ENCODE results near the gene HVCN1.
"Not testable (repeated sequence)": the region's sequence is repeated elsewhere in the genome, so short reads cannot be mapped to it uniquely, and the experiment has no call there.

The HVCN1 gene

GRCh38 chr12:110688446-110689280 lies at the start of gene HVCN1:
Gene HVCN1, minus strand, starts transcription at chr12:110689115. Its CDS starts 5,870 bp downstream, at chr12:110683245.
- DNase-seq (ENCODE audit: low read depth in 2 of 2) = no peak

GRCh38 chr12:110737532-110737931 lies 48.6 kb upstream of the HVCN1 start:
- DNase-seq (ENCODE audit: low read depth in 2 of 2) = no peak

GRCh38 chr12:110737016-110737415 lies 48.1 kb upstream of the HVCN1 start:
- DNase-seq (ENCODE audit: low read depth in 2 of 2) = not testable (repeated sequence)

- no peak for DNase-seq (ENCODE audit: low read depth in 2 of 2)
Measured at GRCh38 chr12:110733900-110734299, 45.0 kb upstream of the HVCN1 start.

- DNase-seq (ENCODE audit: low read depth in 2 of 2) = peak; percentile 40 to 42
Measured at GRCh38 chr12:110733089-110733715, 44.3 kb upstream of the HVCN1 start.

GRCh38 chr12:110732572-110732971 lies 43.7 kb upstream of the HVCN1 start:
- DNase-seq (ENCODE audit: low read depth in 2 of 2) = no peak

- DNase-seq (ENCODE audit: low read depth in 2 of 2) = no peak
Measured at GRCh38 chr12:110731479-110731878, 42.6 kb upstream of the HVCN1 start.

DNA sequence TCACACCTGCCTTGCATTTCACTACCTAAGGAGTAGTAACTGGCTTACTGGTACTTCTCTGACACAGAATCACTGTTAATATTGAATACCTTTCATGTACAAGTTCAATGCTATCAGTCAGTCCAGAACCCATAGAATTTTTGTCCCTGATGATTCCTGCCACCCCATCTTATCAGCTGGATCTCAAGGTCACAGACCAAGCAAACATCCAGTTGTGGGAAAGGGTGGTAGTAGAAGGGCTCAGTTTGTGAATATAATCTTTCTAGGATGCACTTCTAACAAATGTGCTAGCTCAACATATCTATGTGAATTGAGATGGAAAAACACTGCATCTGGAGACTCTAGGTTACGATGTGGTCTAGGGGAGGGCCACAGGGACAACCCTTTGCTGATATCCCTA lies 39.7 kb upstream of the HVCN1 start:
- no peak for DNase-seq (ENCODE audit: low read depth in 2 of 2)

GRCh38 chr12:110726708-110727369 lies 37.9 kb upstream of the HVCN1 start:
- no peak for DNase-seq (ENCODE audit: low read depth in 2 of 2)

DNA sequence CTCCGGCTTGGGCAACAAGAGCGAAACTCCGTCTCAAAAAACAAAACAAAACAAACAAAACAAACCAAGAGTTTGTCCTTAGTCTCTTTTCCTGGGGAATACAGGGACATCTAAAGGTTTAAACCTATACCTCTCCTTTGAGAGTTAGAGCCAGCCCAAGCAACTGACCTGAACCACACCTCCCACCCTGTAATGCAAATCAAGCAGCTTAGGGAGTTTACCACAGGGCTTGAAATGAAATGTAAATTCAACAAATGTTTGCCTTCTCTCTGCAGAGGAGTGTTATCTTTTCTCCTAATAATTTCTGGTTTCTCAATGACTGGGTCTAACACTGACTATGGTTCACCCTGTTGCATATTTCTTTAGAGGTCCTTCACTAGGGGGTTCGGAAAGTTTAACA lies 37.1 kb upstream of the HVCN1 start:
- DNase-seq (ENCODE audit: low read depth in 2 of 2) = no peak

GRCh38 chr12:110725267-110725666 lies 36.4 kb upstream of the HVCN1 start:
- DNase-seq (ENCODE audit: low read depth in 2 of 2) = no peak

DNA sequence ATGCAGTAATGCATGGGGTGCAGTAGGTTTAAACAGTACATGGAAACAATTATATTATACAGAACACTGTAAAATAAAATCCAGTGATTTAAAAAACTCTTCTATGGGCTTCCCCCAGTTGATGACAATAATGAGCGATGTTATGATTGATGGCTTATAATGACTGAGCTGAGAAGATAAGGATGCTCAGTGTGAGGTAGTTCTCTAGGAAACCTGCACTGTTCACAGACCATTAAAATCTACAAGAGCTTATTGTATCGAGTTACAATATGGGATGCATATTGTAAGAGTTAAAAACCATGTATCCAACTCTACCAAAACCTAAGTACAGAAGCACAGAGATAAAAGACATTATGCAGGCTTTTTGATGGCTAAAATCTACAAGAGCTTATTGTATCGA lies 34.0 kb upstream of the HVCN1 start:
- DNase-seq (ENCODE audit: low read depth in 2 of 2) = not testable (repeated sequence)

GRCh38 chr12:110721570-110721969 lies 32.7 kb upstream of the HVCN1 start:
- no peak for DNase-seq (ENCODE audit: low read depth in 2 of 2)

DNA sequence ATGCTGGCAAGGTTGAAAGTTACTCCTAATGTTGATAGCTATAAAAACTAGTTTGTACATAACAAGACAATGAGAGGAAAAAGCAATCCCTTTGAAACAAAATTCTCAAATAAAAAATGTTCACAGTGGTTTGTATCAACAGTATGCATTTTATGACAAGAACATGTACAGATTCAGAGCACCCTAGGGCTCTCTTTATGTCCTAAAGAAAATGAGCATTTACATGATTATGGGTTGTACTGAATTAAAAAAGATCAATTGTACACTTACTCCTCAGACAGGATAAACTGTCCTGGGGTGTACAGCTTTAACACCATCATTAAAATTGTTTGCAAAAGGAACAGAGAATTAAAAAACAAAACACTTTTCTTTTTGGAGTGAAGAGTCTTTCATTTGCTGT lies 31.6 kb upstream of the HVCN1 start:
- no peak for DNase-seq (ENCODE audit: low read depth in 2 of 2)

GRCh38 chr12:110718222-110718908 lies 29.4 kb upstream of the HVCN1 start:
- no peak for DNase-seq (ENCODE audit: low read depth in 2 of 2)

GRCh38 chr12:110717037-110717436 lies 28.1 kb upstream of the HVCN1 start:
- no peak for DNase-seq (ENCODE audit: low read depth in 2 of 2)

- no peak for DNase-seq (ENCODE audit: low read depth in 2 of 2)
Measured at GRCh38 chr12:110708917-110709316, 20.0 kb upstream of the HVCN1 start.

- no peak for DNase-seq (ENCODE audit: low read depth in 2 of 2)
Measured at GRCh38 chr12:110705309-110705708, 16.4 kb upstream of the HVCN1 start.

- no peak for DNase-seq (ENCODE audit: low read depth in 2 of 2)
Measured at GRCh38 chr12:110704750-110705149, 15.8 kb upstream of the HVCN1 start.

DNA sequence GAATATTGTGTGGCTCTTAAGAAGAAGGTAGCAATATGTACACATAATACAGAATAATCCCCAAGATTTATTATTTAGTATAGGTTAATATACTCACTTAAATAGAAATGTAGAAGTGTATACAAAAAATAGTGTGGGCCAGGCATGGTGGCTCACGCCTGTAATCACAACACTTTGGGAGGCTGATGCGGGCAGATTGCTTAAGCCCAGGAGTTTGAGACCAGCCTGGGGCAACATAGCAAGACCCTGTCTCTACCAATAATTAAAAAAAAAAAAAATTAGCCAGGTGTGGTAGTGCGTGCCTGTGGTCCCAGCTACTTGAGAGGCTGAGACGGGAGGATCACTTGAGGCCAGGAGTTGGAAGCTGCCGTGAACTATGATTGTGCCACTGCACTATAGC lies 15.3 kb upstream of the HVCN1 start:
- DNase-seq (ENCODE audit: low read depth in 2 of 2) = no peak

DNA sequence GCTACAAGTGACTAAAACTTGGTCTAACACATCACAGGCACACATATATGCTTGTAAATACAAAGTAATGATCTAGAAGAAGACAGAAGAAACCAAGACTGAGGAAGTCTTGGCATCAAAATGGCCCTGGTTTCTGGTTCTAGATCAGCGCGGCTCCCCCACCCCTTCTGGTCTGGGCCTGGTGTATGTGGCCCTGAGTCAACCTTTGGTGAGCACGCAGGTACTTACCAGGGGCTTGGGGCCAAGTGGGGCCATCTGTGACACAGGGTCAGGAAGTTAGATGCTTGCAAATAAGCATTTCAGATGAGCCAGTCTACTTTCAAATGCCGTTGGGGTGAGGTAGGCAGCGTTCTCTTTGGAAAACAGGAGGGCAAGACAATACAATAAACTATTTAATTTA lies 13.2 kb upstream of the HVCN1 start:
- no peak for DNase-seq (ENCODE audit: low read depth in 2 of 2)

Measured in fibroblast of skin of left biceps (primary cell).